Measurements from ENCODE around the gene S100A7A.
"Not testable (repeated sequence)": the region's sequence is repeated elsewhere in the genome, so short reads cannot be mapped to it uniquely, and the experiment has no call there.

Gene S100A7A

GRCh38 chr1:153428073-153428638 is 11.8 kb downstream of the S100A7A start:
- DNase-seq: no peak

DNA sequence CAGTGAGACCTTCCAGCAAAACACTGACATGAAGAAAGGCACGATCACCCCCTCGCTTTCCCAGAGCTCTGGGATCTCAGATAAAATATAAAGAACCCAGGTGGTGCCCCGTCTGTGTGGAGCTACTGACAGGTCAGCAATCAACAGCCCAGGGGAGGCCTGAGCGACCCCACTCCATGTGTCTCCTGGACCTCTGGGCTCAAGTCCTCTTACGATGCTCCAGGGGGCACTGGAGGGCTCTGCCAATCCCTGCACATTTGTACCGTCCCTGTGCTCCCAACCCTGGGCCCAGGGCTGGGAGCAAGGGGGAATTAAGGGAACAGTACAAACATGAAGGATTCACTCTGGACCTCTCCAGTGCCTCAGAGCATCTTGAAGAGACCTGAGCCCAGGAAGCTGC is 12.5 kb downstream of the S100A7A start:
- no peak for DNase-seq

GRCh38 chr1:153429266-153430165 is 13.2 kb downstream of the S100A7A start:
- DNase-seq: no peak

GRCh38 chr1:153430166-153430553 is 13.8 kb downstream of the S100A7A start:
- no peak for DNase-seq

DNA sequence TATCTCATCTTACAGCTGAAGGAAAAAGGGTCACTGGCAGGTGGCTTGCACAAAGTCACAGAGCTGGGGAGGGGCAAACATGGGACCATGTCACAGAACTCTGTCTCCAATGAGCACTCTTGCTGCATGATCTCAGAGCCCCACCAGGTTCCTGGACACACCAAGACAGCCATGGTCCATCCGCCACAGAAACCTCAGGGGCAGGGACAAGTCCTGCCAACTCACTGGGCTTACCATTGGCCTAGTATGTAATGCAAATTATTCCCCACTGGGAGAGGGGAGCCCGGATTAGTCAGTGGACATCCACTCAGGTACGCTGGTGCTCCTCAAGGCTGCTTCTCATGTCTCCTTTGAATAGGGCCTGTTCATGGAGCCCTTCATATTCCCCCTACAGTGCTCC is 14.2 kb downstream of the S100A7A start:
- no peak for DNase-seq

DNA sequence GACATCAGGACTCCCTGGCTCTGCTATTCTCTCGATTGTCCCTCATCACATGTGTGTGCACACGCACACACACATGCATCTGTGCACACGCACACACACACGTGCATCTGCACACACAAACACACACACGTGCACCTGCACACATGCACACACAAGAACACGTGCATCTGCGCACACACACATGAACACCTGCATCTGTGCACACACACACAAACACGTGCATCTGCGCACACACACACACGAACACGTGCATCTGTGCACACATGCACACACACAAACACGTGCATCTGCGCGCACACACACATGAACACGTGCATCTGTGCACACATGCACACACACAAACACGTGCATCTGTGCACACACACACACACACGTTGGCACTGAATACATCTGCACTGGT is 14.7 kb downstream of the S100A7A start:
- no peak for DNase-seq

- no peak for DNase-seq
These were observed 15.1 kb downstream of the S100A7A start for GRCh38 chr1:153431427-153431826.

- no peak for DNase-seq
These were observed 15.6 kb downstream of the S100A7A start for GRCh38 chr1:153431928-153432327.

GRCh38 chr1:153432874-153433681 is 16.8 kb downstream of the S100A7A start:
- no peak for DNase-seq

DNA sequence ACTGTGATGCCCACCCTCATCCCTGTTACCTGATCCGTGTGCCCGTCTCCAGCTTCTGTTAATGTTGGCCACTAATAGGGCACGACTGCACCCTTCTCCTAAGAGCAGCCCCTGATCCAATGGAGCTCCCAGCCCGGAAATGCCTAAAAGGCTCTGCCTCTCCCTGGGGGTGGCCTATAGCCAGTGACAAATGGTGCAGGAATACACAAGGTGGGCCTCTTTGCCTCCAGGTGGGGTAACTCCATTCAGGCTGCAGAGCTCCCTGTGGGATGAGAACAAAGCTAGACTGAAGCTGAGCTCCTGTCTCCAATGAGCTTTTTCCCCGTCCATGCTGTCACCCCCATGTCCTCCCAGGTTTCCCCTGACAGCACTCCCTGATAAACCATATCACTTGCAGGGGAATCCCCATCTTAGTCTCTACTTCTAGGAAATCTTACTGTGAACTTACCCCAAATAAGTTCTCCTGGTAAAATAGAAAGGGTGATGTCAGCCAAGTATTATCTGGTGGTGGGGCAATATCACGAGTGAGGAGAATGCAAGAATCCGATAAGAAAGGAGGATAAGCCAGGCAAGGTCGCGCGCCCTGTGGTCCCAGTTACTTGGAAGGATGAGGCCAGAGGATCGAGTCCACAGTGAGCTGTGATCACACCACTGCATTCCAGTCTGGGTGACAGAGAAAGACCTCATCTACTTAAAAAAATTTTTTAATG is 18.6 kb downstream of the S100A7A start:
- no peak for DNase-seq

DNA sequence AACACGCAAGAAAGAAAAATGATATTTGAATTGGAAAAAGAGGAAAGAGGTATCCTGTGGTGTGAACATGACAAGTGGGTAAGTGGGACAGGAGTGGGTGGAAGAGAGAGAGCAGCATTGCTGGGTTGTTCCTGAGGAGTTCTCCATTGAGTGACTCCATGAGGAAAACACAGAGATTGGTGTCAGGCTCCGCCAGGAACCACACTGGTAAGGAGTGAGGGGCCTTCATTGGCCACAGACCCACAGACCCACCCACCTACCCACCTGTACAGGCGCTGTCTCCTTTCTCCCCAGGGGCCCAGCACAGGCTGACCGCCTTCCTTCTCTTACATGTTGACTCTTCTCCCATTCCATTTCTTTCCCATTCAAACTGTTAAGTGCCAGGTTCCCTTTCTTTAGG is 20.9 kb downstream of the S100A7A start:
- no peak for DNase-seq

GRCh38 chr1:153438599-153438998 is 22.3 kb downstream of the S100A7A start:
- no peak for DNase-seq

- DNase-seq: no peak
These were observed 23.0 kb downstream of the S100A7A start for GRCh38 chr1:153439273-153439672.

- no peak for DNase-seq
These were observed 25.0 kb downstream of the S100A7A start for GRCh38 chr1:153441238-153441755.

- no peak for DNase-seq
These were observed 27.2 kb downstream of the S100A7A start for GRCh38 chr1:153443486-153443885.

GRCh38 chr1:153444078-153444477 is 27.8 kb downstream of the S100A7A start:
- DNase-seq: no peak

DNA sequence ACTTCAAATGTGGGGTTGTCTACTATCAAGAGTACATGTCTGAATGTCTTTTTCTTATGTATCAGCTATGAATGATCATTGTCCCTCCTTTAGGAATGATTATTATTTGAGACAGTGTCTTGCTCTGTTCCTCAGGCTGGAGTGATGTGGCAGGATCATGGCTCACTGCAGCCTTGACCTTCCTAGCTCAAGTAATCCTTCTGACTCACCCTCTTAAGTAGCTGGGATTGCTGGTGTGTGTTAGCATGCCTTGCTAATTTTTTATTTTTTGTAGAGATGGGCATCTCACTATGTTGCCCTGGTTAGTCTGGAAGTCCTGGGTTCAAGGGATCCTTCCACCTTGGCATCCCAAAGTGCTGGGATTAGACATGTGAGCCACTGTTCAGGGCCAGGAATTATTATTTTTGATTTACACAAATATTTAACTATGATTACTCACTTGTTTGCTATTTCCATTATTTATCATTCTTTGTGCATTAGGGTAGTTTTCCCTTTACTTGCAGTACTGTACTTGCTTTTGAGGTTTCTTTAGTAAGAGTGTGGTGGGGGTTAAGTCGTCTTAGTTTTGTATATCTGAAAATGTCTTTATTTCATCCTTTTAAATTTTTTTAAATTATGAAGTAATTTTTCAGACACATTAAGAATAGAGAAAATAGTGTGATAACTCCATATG is 31.3 kb downstream of the S100A7A start:
- no peak for DNase-seq

DNA sequence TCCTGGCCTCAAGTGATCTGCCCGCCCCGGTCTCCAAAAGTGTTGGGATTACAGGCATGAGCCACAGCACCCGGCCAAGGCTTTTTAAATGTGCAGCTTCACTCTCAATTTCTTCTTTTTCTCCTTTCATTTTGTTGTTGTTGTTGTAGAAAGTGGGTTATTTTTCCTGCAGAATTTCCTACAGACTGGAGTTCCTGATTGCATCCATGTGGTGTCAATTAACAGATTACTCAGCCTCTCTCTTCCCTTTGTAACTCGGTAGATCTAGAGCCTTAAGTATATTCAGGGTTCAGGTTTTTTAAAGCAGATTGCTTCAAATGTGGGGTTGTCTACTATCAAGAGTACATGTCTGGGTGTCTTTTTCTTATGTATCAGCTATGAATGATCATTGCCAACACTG is 32.5 kb downstream of the S100A7A start:
- DNase-seq: not testable (repeated sequence)

DNA sequence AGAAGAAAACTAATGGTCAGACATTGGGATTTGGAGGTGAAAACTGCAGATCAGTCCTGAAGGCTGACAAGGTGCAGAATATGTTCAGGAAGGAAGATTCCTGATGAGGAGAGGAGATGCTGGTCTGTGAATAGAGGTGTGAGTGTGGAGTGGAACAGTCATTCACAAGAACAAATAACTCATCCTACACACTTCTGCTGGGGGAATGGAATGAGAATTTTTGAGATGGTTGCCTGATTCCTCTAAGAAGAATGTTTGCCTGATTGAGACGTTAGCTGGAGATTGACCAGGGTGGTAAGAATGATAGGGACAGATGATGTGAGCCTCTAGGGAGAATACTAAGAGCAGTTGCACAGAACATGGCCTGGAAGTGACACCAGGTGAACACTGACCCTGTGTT is 40.1 kb downstream of the S100A7A start:
- DNase-seq: no peak

GRCh38 chr1:153459655-153460054 is 43.3 kb downstream of the S100A7A start:
- DNase-seq: no peak

- DNase-seq: no peak
These were observed 44.2 kb downstream of the S100A7A start, which contains the start of gene S100A7 for GRCh38 chr1:153460551-153460950. Gene S100A7, minus strand, starts transcription at chr1:153460651. Its CDS starts 1,638 bp downstream, at chr1:153459013.

DNA sequence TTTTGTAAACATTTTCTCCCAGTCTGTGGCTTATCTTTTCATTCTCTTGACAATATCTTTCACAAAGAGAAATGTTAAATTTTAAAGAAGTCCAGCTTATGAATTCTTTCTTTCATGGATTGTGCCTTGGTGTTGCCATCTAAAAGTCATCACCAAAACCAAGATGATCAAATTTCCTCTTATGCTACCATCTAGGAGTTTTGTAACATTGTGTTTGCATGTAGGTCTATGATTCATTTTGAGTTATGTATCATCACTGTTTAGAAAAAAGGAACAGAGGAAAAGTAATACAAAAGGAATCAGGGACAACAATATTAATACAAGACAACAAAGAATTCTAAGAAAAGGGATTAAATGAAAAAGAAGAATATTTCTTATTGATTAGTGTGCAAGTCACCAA is 46.4 kb downstream of the S100A7A start:
- DNase-seq: not testable (repeated sequence)

Measured in stimulated activated CD8-positive, alpha-beta memory T cell treated with anti-CD3 and anti-CD28 coated beads, Interleukin-4, amount 100 ng/mL, for 48 hours (primary cell).